SK-N-SH treated with all-trans-retinoic acid at 6 μM for 48 hours (cell line): ENCODE data around the gene USB1.

Experiments
- ARNTL ChIP-seq: fragments of 450-650 bp; formaldehyde crosslinking; IDR thresholded peaks from 2 replicates; pipeline ENCODE4 v1.5.0; 2020; ENCODE audit warnings: low read depth, mild to moderate bottlenecking, moderate library complexity, borderline replicate concordance
- BACH2 ChIP-seq: fragments of 250-450 bp; sonication (Bioruptor Pico); IDR thresholded peaks from 2 replicates; pipeline ENCODE4 v1.9.0; 2021; ENCODE audit warnings: mild to moderate bottlenecking, borderline replicate concordance
- ISL1 ChIP-seq: fragments of 250-450 bp; sonication (Bioruptor Pico); IDR thresholded peaks from 2 replicates; pipeline ENCODE4 v2.1.2; 2022; ENCODE audit warnings: mild to moderate bottlenecking, moderate library complexity
- OSR1 ChIP-seq: fragments of 250-450 bp; sonication (Bioruptor Pico); IDR thresholded peaks from 2 replicates; pipeline ENCODE4 v1.8.0; 2022; ENCODE audit warnings: moderate library complexity, mild to moderate bottlenecking, inconsistent platforms
- RARB ChIP-seq: fragments of 250-450 bp; sonication (Bioruptor Pico); IDR thresholded peaks from 2 replicates; pipeline ENCODE4 v1.8.0; 2021; ENCODE audit warnings: mild to moderate bottlenecking, moderate library complexity
- SNAI2 ChIP-seq: fragments of 250-450 bp; sonication (Bioruptor Pico); IDR thresholded peaks from 2 replicates; pipeline ENCODE4 v1.5.0; 2020; ENCODE audit warnings: mild to moderate bottlenecking, moderate library complexity
- TCF4 ChIP-seq: fragments of 250-450 bp; sonication (Bioruptor Pico); IDR thresholded peaks from 2 replicates; pipeline ENCODE4 v1.8.0; 2021; ENCODE audit warnings: mild to moderate bottlenecking, moderate library complexity, borderline replicate concordance
- ZFP3 ChIP-seq: fragments of 250-450 bp; sonication (Bioruptor Pico); IDR thresholded peaks from 2 replicates; pipeline ENCODE4 v1.5.0; 2020; ENCODE audit warnings: mild to moderate bottlenecking, moderate library complexity
- ZFP30 ChIP-seq: fragments of 450-650 bp; formaldehyde crosslinking; IDR thresholded peaks from 2 replicates; pipeline ENCODE4 v1.5.0; 2022; ENCODE audit warnings: mild to moderate bottlenecking, moderate library complexity
- TF ChIP-seq, protein P1 (sequence below): fragments of 250-450 bp; sonication (Bioruptor Pico); IDR thresholded peaks from 2 replicates; pipeline ENCODE4 v1.8.0; 2020; ENCODE audit warnings: mild to moderate bottlenecking, moderate library complexity, borderline replicate concordance
- TF ChIP-seq, protein P2 (sequence below): fragments of 250-450 bp; sonication (Bioruptor Pico); IDR thresholded peaks from 2 replicates; pipeline ENCODE4 v1.5.0; 2020; ENCODE audit warnings: mild to moderate bottlenecking, moderate library complexity
- TF ChIP-seq, protein P3 (sequence below): fragments of 250-450 bp; sonication (Bioruptor Pico); IDR thresholded peaks from 2 replicates; pipeline ENCODE4 v1.5.1; 2020; ENCODE audit warnings: low read depth, mild to moderate bottlenecking, moderate library complexity
- TF ChIP-seq, protein P4 (sequence below): fragments of 250-450 bp; sonication (Bioruptor Pico); IDR thresholded peaks from 2 replicates; pipeline ENCODE4 v1.8.0; 2021; ENCODE audit warnings: low read depth, mild to moderate bottlenecking, moderate library complexity, borderline replicate concordance

DNA sequence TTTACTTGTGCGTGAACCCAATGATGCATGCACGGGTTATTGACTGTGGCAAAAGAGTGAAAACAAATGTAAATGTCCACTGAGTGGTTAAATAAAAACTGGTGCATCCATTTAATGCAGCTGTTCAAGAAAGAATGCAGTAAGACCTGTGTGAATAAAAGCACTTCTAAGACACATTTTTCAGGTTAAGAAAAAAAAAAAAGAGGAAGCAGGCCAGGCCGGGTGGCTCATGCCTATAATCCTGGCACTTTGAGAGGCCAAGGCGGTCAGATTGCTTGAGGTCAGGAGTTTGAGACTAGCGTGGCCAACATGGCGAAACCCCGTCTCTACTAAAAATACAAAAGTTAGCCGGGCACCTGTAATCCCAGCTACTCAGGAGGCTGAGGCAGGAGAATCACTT, 42.1 kb upstream of the USB1 start:
- TF ChIP-seq, protein P1, sequence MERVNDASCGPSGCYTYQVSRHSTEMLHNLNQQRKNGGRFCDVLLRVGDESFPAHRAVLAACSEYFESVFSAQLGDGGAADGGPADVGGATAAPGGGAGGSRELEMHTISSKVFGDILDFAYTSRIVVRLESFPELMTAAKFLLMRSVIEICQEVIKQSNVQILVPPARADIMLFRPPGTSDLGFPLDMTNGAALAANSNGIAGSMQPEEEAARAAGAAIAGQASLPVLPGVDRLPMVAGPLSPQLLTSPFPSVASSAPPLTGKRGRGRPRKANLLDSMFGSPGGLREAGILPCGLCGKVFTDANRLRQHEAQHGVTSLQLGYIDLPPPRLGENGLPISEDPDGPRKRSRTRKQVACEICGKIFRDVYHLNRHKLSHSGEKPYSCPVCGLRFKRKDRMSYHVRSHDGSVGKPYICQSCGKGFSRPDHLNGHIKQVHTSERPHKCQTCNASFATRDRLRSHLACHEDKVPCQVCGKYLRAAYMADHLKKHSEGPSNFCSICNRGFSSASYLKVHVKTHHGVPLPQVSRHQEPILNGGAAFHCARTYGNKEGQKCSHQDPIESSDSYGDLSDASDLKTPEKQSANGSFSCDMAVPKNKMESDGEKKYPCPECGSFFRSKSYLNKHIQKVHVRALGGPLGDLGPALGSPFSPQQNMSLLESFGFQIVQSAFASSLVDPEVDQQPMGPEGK, result no peak
- TF ChIP-seq ARNTL (CRISPR knock-in tag), result no peak
- no peak for TF ChIP-seq OSR1 (CRISPR knock-in tag)
- TF ChIP-seq RARB (CRISPR knock-in tag), result no peak
- no peak for TF ChIP-seq ZFP30 (CRISPR knock-in tag)
- TF ChIP-seq, protein P2, sequence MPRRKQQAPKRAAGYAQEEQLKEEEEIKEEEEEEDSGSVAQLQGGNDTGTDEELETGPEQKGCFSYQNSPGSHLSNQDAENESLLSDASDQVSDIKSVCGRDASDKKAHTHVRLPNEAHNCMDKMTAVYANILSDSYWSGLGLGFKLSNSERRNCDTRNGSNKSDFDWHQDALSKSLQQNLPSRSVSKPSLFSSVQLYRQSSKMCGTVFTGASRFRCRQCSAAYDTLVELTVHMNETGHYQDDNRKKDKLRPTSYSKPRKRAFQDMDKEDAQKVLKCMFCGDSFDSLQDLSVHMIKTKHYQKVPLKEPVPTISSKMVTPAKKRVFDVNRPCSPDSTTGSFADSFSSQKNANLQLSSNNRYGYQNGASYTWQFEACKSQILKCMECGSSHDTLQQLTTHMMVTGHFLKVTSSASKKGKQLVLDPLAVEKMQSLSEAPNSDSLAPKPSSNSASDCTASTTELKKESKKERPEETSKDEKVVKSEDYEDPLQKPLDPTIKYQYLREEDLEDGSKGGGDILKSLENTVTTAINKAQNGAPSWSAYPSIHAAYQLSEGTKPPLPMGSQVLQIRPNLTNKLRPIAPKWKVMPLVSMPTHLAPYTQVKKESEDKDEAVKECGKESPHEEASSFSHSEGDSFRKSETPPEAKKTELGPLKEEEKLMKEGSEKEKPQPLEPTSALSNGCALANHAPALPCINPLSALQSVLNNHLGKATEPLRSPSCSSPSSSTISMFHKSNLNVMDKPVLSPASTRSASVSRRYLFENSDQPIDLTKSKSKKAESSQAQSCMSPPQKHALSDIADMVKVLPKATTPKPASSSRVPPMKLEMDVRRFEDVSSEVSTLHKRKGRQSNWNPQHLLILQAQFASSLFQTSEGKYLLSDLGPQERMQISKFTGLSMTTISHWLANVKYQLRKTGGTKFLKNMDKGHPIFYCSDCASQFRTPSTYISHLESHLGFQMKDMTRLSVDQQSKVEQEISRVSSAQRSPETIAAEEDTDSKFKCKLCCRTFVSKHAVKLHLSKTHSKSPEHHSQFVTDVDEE, result no peak
- no peak for TF ChIP-seq ISL1
- no peak for TF ChIP-seq BACH2 (CRISPR knock-in tag)
- TF ChIP-seq ZFP3 (CRISPR knock-in tag), result no peak
- no peak for TF ChIP-seq TCF4 (CRISPR knock-in tag)
- TF ChIP-seq, protein P3, sequence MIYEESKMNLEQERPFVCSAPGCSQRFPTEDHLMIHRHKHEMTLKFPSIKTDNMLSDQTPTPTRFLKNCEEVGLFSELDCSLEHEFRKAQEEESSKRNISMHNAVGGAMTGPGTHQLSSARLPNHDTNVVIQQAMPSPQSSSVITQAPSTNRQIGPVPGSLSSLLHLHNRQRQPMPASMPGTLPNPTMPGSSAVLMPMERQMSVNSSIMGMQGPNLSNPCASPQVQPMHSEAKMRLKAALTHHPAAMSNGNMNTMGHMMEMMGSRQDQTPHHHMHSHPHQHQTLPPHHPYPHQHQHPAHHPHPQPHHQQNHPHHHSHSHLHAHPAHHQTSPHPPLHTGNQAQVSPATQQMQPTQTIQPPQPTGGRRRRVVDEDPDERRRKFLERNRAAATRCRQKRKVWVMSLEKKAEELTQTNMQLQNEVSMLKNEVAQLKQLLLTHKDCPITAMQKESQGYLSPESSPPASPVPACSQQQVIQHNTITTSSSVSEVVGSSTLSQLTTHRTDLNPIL, result no peak
- TF ChIP-seq SNAI2 (CRISPR knock-in tag), result no peak
- TF ChIP-seq, protein P4, sequence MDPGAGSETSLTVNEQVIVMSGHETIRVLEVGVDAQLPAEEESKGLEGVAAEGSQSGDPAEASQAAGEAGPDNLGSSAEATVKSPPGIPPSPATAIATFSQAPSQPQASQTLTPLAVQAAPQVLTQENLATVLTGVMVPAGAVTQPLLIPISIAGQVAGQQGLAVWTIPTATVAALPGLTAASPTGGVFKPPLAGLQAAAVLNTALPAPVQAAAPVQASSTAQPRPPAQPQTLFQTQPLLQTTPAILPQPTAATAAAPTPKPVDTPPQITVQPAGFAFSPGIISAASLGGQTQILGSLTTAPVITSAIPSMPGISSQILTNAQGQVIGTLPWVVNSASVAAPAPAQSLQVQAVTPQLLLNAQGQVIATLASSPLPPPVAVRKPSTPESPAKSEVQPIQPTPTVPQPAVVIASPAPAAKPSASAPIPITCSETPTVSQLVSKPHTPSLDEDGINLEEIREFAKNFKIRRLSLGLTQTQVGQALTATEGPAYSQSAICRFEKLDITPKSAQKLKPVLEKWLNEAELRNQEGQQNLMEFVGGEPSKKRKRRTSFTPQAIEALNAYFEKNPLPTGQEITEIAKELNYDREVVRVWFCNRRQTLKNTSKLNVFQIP (CRISPR knock-in tag), result no peak
